Activated CD4-positive, alpha-beta T cell treated with anti-CD3 and anti-CD28 coated beads for 24 hours (primary cell): ENCODE results near the gene OPA3.

Source experiments
- DNase-seq, 2 donors: peaks; one replicate each; pipeline ENCODE4 v3.0.0-alpha.2; 2020; ENCODE audit warnings: low read depth in 2 of 2

The OPA3 gene

GRCh38 chr19:45505151-45505995 is 79.2 kb downstream of the OPA3 start:
- DNase-seq: no peak

- no peak for DNase-seq
These were observed 80.7 kb downstream of the OPA3 start for GRCh38 chr19:45503909-45504308.

DNA sequence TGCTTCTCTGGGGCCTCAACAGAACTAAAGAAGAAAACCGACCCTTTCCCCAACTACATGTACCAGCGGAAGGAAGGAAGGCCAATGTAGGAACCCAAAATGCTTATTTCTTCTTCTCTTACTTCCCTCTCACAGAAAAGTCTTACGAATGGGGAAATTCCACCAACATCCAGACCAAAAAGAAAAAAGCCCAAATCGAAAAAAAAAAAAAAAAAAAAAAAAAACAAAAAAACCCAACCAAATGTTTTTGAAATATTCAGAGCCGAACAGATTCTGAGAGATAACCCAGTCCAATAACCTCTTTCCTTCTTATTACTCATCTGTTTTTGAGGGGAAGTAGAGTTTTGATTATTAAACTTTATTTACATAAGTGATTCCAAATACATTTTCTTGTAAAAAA is 82.5 kb downstream of the OPA3 start:
- DNase-seq: no peak

GRCh38 chr19:45501730-45502014 is 82.9 kb downstream of the OPA3 start:
- no peak for DNase-seq

DNA sequence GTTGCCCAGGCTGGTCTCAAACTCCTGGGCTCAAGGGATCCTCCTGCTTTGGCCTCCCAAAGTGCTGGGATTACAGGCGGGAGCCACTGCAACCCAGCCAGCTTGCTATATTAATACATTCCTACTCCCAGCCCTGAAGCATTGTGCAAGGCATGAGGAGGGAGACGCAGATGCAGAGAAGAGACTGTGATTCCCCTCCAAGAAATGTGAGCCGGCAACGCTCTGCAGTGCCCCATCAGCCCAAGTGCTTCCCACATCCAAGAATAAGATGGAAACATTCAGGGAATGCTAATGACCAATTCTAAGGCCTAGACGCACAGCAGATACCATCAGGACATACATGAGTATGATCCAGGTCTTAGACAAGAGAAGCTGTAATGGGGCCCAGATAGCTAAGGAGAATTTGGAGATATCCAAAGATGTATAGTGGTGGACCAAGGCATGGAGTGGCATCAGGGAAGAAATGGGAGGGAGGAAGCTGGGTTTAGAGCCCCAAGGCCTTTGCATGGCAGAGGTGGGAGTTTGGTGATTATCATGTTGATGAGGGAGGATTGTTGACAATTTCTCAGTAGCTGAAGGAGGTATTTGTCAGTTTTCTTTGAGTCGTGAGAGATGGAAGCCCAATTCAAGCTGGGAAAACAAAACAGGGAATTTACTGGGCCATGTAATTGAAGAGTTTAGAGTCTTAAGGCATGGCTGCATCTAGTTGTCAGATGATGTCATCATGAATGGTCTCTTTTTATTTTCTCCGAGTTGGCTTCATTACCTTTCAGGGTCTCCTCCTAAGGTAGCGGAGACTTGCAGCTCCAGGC is 83.5 kb downstream of the OPA3 start:
- no peak for DNase-seq

DNA sequence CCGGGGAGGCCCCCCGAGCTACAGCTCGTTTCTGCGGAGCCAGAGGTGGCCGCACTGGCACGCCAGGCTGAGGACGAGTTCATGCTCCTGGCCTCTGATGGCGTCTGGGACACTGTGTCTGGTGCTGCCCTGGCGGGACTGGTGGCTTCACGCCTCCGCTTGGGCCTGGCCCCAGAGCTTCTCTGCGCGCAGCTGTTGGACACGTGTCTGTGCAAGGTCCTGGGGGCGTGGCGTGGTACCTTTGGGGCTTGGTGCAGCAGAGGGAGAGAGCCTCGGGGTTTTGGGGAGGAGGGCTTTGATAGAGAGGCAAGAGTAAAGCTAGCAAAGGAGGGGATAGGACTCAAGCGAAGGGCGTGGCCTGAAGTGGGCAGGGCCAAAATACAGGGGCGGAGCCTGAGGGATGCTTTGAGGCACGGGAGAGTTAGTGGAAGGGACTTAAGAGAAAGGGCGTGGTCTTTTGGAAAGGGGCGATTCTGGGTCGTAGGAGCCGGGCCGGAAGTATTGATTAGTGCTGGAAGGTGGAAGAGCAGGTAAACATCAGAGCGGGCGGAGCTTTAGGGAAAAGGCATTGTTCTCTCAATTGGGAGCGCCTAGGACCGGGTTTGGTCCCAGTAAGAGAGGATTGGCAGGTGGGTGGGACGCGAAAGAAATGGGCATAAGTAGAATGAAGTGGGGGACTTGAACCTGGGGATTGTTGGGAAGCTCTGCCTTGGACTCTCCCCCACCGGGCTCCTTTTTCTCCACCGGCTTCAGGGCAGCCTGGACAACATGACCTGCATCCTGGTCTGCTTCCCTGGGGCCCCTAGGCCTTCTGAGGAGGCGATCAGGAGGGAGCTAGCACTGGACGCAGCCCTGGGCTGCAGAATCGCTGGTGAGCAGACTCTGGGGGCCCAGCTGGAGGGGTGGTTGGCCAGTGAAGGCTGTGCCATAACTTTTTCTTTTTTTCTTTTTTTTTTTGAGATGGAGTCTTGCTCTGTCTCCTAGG is 85.1 kb downstream of the OPA3 start:
- peak in 1 of 2 donors; percentile 49 for DNase-seq

GRCh38 chr19:45498411-45499195 is 86.0 kb downstream of the OPA3 start, which contains the start of gene PPM1N:
Gene PPM1N, plus strand, starts transcription at chr19:45498443. Its CDS starts 30 bp downstream, at chr19:45498473.
- peak; percentile 49 to 50 for DNase-seq

DNA sequence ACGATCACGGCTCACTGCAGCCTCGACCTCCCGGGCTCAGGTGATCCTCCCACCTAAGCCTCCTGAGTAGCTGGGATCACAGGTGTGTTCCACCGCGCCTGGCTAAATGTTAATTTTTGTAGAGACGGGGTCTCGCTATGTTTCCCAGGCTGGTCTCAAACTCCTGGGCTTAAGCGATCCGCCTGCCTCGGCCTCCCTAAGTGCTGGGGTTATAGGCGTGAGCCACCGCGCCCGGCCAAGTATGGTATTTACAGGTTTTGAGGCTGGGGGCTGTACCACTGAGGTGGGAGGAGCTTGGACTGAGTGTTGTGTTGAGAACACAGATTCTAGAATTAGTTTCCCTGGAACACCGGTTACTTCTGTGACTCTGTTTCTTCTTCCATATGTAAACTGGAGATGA is 86.8 kb downstream of the OPA3 start:
- no peak for DNase-seq

DNA sequence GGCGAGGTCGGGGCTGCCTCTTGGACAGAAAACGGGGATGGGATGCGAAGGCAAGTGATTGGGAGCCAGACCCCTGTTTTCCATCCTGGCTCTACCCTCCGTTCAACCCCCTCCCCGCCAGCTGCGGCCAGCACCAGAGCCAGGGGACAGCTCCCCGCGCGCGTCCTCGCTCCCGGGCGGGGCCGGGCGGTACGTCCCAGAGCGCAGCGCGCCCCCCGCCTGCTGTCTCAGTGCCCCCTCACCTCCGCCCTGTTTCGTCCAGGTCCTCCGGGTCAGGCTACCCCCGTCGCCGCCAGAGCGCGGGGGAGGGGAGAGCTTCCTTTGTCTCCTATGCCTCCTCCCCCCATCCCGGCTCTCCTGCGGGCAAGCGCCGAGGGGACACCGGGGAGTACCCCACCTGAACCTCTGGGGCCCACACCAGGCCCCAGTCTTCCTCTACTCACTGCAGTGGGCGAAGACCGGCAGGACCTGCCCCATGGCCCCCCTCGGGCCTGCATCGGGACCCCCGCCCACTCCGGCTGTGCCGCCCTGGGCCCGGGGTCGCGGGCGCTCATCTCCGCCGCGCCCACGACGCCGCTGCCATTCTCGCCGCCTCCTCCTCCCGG is 88.2 kb downstream of the OPA3 start:
- DNase-seq: no peak

- DNase-seq: no peak
These were observed 89.4 kb downstream of the OPA3 start for GRCh38 chr19:45495178-45495577.

DNA sequence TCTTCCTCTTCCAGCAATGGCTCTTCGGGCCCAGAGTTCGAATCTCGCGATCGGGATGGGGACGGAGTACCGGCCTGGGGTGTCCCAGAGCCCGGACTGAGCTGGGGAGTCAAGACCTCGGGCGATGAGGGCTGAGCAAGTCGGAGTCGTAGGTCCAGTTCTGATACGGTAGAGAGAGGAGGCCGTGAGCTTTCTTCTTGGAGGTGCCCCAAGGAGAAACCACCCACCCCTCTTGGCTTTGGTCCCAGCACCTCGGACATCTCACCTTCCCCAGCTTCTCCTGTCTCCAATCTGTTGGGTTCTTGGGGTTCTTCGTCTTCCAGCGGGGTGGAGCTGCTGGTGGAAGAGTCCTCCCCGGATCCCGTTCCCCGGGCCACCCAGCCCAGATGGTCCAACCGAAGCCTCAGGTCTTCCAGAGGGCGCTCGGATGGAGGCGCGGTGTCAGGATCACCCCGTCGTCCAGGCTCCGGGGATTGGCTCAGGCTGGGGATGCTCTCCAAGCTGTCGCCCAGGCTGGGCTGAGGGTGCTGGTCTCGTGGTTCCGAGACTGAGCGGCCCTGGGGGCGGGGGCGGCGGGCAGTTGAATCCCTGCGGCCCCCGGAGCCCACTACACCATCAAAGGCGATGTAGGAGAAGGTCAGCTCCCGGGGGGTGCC is 90.2 kb downstream of the OPA3 start:
- no peak for DNase-seq

GRCh38 chr19:45492627-45493470 is 91.8 kb downstream of the OPA3 start:
- no peak for DNase-seq

GRCh38 chr19:45492137-45492626 is 92.4 kb downstream of the OPA3 start:
- DNase-seq: no peak

GRCh38 chr19:45489216-45489855 is 95.3 kb downstream of the OPA3 start:
- DNase-seq: no peak

DNA sequence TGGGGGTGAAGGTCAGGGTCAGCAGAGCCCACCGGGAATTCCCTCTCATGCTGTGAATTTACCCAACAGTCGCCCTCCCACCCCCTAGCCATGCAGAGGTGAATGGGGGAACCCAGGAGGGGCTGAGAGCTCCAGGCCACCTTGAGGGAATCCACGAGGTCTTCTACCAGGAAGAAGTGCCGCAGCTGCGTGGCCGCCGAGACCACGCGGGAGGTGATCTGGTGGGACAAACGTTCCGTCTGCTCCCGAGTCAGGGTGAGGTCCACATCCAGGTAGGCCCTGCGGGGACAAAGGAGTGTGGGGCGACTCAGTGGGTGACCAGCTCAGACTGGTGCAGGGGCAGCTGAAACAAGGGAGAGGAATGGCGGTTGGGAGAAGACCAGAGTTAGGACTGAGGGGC is 95.9 kb downstream of the OPA3 start:
- DNase-seq: no peak

- DNase-seq: peak; percentile 96 to 99
These were observed 99.1 kb downstream of the OPA3 start for GRCh38 chr19:45485305-45486077.

- DNase-seq: no peak
These were observed 100.2 kb downstream of the OPA3 start for GRCh38 chr19:45484273-45484945.
